Fibroblast of skin of back (primary cell): ENCODE results near the gene SRGAP3.
A peak's percentile ranks its signal among the peaks of the same experiment; 100 is the strongest.

Experiments used
- DNase-seq: peaks from one replicate; pipeline ENCODE4 v3.0.0-alpha.2; 2013

Gene SRGAP3

GRCh38 chr3:9008550-9009255, 240.7 kb downstream of the SRGAP3 start:
- peak; percentile 34 for DNase-seq

- no peak for DNase-seq
Observed at GRCh38 chr3:9007928-9008327, 241.5 kb downstream of the SRGAP3 start.

- DNase-seq, result no peak
Observed at GRCh38 chr3:9007213-9007612, 242.2 kb downstream of the SRGAP3 start.

DNA sequence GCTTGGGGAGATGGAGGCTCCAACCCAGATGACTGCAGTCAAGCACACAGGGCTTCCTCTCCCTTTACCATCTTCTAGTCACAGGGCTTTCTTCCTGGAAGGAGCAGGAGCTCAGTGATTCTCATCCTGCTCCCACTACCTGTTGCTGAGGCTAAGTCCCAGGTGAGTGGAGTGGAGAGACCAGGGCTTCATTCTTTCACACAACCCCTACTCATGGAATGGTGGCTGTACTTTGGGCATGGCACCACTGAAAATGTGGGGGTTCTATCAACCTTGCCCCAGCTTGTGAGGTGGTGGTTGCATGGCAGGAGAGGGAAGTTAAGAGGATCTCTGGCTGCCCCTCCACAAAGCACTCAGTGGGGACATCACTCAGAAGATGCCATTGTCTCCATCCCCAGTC, 249.4 kb downstream of the SRGAP3 start:
- DNase-seq, result no peak

DNA sequence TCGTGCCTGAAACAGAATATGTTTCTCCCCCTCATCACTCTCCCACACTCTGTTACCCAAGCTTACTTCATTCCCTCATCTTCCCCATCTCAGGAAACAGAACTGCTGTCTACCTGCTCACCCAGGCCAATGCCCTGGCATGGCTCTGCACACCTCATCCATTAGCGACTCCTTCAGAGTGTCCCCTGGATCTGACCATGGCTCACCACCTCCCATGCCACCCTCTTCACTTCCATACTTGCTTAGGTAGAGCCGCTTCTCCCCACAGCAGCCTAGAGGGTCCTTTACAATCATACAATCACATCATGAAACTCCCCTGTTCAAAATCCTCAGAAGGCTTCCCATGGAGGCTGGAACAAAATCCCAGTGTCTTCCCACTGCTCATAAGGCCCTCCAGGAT, 252.3 kb downstream of the SRGAP3 start:
- no peak for DNase-seq

- peak; percentile 17 for DNase-seq
Observed at GRCh38 chr3:8996681-8997121, 252.7 kb downstream of the SRGAP3 start.

GRCh38 chr3:8996216-8996615, 253.2 kb downstream of the SRGAP3 start:
- DNase-seq, result no peak

GRCh38 chr3:8994226-8994625, 255.2 kb downstream of the SRGAP3 start:
- DNase-seq, result no peak

DNA sequence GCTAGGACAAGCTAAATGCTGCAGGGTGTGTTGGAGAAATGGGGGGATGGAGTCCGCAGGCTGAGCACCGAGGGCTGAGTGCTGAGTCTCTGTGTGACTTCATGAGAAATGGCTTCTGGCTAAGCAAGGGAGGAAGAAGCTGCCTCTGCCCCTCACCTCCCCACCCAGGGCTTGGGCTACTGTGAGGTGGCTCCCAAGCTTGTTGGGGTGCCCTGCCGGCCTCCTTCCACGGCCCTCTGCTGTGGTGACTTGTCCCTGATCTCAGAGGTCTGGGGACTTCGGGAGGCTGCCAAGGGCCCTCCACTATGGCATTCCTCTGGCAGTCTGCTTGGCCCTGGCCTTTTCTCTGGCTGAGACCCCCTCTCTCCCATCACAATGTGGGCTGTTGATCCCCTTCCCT, 256.1 kb downstream of the SRGAP3 start:
- DNase-seq, result no peak

DNA sequence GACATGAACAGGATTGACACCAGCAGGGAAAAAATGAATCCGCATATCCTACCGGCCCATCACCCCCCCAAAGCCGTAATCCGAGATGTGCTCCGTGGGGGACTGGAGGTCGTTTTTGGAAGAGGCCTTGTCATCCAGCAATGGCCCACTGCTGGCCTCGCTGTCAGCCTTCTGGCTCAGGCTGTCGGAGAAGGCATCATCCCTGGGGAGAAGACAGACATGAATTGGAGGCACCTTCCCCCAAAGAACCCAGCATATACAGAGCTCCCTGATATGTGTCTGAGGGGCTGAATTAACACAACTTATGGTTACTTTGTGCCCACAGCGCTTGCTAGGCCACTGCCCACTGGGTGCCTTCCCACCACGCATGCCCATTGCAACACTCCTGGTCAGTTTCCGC, 256.6 kb downstream of the SRGAP3 start:
- no peak for DNase-seq

- DNase-seq, result no peak
Observed at GRCh38 chr3:8992199-8992598, 257.2 kb downstream of the SRGAP3 start.

- peak; percentile 81 for DNase-seq
Observed at GRCh38 chr3:8990266-8991215, 258.9 kb downstream of the SRGAP3 start.

GRCh38 chr3:8988791-8989558, 260.5 kb downstream of the SRGAP3 start:
- DNase-seq, result peak; percentile 28

DNA sequence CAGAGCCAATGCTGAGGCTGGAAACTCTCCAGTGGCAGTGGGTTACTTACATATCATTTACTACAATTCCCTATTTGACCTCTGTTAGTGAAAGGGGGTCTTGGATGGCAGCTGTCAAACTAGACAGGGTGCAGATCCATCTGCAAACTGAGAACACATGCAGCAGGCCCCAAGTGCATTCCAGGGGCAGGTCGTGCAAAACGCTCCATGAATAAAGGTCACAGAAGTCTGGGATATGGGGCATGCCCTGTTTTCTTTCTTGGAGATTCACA, 261.1 kb downstream of the SRGAP3 start:
- DNase-seq, result no peak

DNA sequence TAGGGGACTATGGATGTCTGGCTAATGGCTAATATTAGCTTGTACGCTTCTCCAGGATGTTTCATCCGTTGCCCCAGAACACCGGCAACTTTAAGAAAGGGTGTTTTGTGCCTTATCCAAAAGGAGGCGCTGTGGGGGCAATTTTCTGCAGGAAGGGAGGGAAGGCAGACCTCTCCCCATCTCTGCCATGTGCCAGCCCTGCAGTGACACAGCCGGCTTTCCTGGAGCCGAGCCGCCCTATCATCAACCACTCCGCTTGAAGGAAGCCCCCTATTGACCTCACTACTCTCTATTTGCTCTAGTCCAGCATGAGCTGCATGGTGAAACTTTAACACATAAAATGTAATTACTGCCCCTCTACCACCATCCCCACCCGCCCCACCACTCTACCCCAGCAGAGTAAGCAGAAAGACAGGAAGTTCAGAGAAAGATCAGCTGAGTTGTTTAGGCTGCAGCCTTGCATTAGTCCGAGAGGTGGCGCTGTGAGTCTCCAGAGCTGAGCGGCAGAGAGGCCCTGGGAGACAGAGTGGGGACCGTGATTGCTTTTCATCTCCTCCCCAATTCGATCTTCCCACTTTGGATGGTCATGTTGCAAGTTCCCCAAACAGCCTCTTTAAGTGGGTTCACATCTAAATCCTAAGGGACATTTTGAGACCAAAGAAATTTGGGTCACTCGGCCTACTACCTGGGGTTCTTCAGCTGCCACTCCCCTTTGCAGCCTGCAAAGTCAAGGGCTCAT, 261.6 kb downstream of the SRGAP3 start:
- peak; percentile 60 for DNase-seq

DNA sequence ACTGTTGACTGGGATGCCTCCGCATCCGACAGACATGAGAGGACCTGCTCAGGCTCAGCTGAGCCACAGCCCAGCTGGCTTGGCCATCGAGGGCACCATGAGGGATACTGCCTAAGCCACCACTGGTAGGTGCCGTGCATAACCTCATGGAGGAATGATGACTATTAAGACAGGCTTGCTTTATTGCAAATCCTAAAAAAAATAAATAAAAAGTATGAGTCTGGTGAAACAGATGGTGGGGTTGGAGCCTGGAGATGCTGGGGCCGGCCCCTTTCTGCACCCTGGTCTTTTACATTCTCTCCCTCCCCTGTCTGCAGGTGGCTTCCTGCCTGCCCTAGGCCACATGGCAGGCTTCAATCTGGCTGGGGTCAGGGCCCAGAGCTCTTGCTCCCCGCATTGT, 262.2 kb downstream of the SRGAP3 start:
- DNase-seq, result no peak

DNA sequence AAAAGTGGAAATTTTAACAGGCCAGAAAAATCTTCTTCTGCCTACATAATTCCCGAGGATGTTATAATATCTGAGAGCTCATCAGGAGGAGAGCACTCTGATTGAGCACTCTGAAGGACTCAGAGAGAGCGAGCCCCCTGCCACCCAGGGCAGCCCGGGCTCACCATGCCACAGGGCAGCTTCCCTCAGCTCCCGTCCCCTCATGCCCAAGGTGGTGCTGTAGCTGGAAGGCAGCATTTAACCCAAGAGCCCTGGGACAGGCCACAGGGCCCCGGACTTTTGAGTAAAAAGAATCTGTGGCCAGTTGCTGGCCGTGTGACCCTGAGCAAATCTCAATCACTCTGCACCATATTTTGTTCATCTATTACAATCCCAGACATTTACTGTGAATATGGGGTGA, 262.7 kb downstream of the SRGAP3 start:
- no peak for DNase-seq

DNA sequence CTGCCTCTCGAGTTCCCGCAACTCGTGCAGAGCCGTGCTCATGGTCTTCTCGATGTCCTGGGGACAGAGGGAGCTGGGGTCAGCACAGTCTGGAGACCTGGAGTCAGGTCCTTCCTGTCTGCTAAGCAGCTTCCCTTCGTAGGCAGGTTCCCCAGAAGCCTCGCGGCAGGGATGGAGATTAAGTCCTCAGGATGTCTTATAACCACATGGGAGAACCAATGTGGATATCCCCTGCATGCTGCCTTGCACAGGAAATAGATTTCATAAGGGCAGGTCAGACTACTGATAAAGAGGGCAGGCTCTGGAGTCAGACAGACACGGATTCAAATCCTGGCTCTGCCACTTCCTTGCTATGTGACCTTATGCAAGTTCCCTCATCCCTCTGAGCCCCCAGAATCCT, 263.6 kb downstream of the SRGAP3 start:
- no peak for DNase-seq

DNA sequence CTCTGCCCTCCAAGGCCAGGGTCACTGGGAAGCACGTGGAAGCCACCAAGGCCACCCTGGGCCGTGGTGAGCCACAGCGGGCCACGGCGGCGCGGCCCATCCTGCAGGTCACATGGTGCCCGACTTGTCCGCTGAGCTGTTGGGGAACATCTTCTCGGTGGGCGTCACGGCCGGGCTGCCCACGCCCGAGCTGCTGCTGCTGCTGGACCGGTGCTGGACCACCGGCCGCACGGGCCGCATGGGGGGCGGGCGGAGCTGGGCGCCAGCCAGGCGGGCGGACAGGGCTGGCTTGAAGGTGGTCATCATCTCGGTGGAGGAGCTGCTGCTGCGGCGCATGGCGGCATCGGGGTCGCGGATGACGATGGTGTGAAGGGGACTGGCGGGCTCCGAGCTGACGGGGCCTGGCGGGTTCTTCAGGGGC, 264.0 kb downstream of the SRGAP3 start:
- DNase-seq, result no peak

- DNase-seq, result no peak
Observed at GRCh38 chr3:8984526-8984925, 264.9 kb downstream of the SRGAP3 start.

- DNase-seq, result no peak
Observed at GRCh38 chr3:8984081-8984480, 265.4 kb downstream of the SRGAP3 start.

DNA sequence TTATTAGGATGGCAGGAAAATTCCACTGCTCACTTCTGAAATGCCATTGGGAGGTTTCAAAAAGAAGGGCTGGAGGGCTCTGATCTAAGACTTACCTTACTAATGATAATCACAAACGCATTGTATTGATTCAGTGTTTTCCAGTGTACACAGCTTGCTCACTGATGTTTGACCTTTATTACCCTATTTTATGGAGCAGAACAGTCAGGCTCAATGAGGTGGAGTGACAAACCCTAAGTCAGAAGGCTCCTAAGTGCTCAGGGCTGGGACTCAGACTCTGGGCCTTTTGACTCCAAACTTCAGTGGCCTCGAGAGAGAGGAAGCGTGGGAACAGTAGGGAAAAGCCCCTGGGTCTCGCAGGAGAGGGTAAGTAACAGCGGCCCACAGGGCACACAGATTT, 265.9 kb downstream of the SRGAP3 start:
- no peak for DNase-seq

GRCh38 chr3:8983026-8983425, 266.4 kb downstream of the SRGAP3 start:
- no peak for DNase-seq
